ENCODE measurements around the gene SCAANT1.
A peak's percentile ranks its signal among the peaks of the same experiment; 100 is the strongest.

Gene SCAANT1

GRCh38 chr3:63863150-63864007, 48.8 kb downstream of the SCAANT1 start, which contains the start of the genes ATXN7 and THOC7:
ATXN7 (plus strand) TSS chr3:63863867; CDS start chr3:63912599, 48,732 bp downstream.
THOC7 (minus strand) TSS chr3:63863805; CDS start chr3:63863790, 15 bp downstream.
- peak; percentile 58 for DNase-seq (ENCODE audit: low spot score)

GRCh38 chr3:63862804-63863149, 49.4 kb downstream of the SCAANT1 start:
- peak; percentile 38 for DNase-seq (ENCODE audit: low spot score)
